WERI-Rb-1 (cell line): ENCODE data around the gene TNRC6B.

ENCODE experiments used
- DNase-seq: peaks from one replicate; pipeline ENCODE4 v3.0.0-alpha.2; 2020
- H3K27ac ChIP-seq: fragments of 250-450 bp; sonication (Bioruptor Pico); 2 replicates; pipeline ENCODE4 v1.5.1; 2020; ENCODE audit warnings: mild to moderate bottlenecking, moderate library complexity
- H3K27me3 ChIP-seq: fragments of 250-450 bp; sonication (Bioruptor Pico); 2 replicates; pipeline ENCODE4 v1.5.1; 2021; ENCODE audit warnings: mild to moderate bottlenecking, low read depth, moderate library complexity; ENCODE audit not compliant: insufficient read depth, severe bottlenecking
- H3K36me3 ChIP-seq: fragments of 250-450 bp; sonication (Bioruptor Pico); 2 replicates; pipeline ENCODE4 v1.5.1; 2020; ENCODE audit warnings: mild to moderate bottlenecking, moderate library complexity
- H3K4me3 ChIP-seq: 2 replicates; pipeline ENCODE4 v1.5.1; 2011; ENCODE audit warnings: low read depth, mild to moderate bottlenecking, control low read depth, low read length
- H3K9me3 ChIP-seq: fragments of 250-450 bp; sonication (Bioruptor Pico); 2 replicates; pipeline ENCODE4 v1.5.1; 2021; ENCODE audit warnings: mild to moderate bottlenecking, moderate library complexity; ENCODE audit not compliant: severe bottlenecking
- TF ChIP-seq, protein P1 (sequence below): IDR thresholded peaks from 2 replicates; pipeline ENCODE4 v1.5.1; 2011; ENCODE audit warnings: low read depth, mild to moderate bottlenecking, control low read depth, inconsistent platforms, low read length

The TNRC6B gene

DNA sequence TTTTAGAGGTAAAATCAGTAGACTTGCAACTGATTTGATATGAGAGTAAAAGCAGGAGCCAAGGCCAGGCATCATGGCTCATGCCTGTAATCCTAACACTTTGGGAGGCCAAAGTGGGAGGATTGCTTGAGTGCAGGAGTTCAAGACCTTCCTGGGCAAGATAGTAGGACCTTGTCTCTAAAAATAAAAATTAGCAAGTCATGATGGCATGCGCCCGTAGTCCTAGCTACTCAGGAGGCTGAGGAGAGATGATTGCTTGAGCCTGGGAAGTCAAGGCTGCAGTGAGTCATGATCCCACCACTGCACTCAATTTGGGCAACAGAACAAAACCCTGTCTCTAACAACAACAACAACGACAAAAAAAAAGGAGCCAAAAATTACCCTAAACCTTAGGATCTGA is 206.2 kb downstream of the TNRC6B start:
- H3K9me3 ChIP-seq: no peaks in the 10 kb centered on the region
- no peaks in the 10 kb centered on the region for H3K36me3 ChIP-seq
- DNase-seq: no peak
- no peak overlapping the region for H3K4me3 ChIP-seq
- H3K27me3 ChIP-seq: no peaks in the 10 kb centered on the region
- TF ChIP-seq, protein P1, sequence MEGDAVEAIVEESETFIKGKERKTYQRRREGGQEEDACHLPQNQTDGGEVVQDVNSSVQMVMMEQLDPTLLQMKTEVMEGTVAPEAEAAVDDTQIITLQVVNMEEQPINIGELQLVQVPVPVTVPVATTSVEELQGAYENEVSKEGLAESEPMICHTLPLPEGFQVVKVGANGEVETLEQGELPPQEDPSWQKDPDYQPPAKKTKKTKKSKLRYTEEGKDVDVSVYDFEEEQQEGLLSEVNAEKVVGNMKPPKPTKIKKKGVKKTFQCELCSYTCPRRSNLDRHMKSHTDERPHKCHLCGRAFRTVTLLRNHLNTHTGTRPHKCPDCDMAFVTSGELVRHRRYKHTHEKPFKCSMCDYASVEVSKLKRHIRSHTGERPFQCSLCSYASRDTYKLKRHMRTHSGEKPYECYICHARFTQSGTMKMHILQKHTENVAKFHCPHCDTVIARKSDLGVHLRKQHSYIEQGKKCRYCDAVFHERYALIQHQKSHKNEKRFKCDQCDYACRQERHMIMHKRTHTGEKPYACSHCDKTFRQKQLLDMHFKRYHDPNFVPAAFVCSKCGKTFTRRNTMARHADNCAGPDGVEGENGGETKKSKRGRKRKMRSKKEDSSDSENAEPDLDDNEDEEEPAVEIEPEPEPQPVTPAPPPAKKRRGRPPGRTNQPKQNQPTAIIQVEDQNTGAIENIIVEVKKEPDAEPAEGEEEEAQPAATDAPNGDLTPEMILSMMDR: no peak
- no peak overlapping the region for H3K27ac ChIP-seq

- TF ChIP-seq, protein P1: no peak
- no peaks in the 10 kb centered on the region for H3K27me3 ChIP-seq
- H3K27ac ChIP-seq: no peak overlapping the region
- DNase-seq: no peak
- H3K36me3 ChIP-seq: no peaks in the 10 kb centered on the region
- no peaks in the 10 kb centered on the region for H3K9me3 ChIP-seq
- no peak overlapping the region for H3K4me3 ChIP-seq
These were observed 207.5 kb downstream of the TNRC6B start for GRCh38 chr22:40385036-40385782.
